ENCODE data around the gene PTBP3.
"Not testable (repeated sequence)": the region's sequence is repeated elsewhere in the genome, so short reads cannot be mapped to it uniquely, and the experiment has no call there.

Gene PTBP3

DNA sequence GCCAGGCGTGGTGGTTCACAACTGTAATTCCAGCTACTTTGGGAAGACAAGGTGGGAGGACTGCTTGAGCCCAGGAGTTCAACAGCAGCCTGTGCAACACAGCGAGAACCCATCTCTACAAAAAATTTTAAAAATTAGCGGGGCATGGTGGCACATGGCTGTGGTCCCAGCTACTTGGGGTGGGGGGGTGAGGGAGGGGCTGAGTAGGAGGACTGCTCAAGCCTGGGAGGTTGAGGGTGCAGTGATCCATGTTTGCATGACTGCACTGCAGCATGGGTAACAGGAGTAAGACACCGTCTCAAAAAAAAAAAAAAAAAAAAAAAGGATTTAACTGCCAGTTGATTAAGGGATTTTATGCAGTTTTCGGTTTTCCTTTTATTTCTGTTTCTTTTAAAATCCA, 65.0 kb downstream of the PTBP3 start:
- DNase-seq = no peak

DNA sequence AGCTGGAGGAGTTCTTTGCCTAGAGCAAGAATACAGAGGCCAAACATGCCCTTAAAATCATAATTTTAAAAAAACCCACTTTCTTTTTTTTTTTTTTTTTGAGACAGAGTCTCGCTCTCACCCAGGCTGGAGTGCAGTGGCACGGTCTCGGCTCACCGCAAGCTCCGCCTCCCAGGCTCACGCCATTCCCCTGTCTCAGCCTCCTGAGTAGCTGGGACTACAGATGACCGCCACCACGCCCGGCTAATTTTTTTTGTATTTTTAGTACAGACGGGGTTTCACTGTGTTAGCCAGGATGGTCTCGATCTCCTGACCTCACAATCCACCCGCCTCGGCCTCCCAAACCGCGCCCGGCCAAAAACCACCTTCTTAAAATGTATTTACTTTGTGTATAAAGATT, 66.3 kb downstream of the PTBP3 start:
- not testable (repeated sequence) for DNase-seq

DNA sequence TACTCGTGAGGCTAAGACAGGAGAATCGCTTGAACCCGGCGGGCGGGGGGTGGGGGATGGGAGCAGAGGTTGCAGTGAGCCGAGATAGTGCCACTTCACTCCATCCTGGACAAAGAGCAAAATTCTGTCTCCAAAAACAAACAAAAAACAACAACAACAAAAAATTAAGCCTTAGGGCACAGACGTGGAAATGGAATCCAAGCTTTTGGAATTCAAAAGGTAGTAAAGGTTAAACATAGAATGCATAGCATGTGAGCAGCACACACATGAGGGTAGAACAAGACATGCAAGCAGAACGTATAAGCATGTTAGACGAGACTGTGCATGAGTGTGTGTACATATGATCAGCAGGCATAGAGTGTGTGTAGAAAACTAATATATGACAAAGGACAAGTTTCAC, 68.0 kb downstream of the PTBP3 start:
- DNase-seq = no peak

DNA sequence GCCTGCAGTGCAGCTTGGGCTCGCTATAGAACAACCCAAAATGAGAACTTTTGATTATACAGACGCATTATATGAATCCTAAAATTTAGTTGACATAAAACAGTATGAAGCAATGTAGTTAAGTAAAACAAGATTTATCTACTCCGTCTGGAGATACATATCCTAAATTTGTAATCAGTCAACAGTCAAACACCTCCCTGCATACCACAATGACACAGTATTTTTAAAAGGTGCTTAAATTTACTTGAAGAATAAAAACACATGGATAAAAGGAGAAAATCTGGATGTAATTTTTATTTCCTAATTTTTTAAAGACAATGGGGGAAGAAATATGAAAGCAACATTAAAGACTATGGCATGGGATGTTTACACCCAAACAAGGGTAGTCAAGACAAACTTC, 70.8 kb downstream of the PTBP3 start:
- DNase-seq = no peak

DNA sequence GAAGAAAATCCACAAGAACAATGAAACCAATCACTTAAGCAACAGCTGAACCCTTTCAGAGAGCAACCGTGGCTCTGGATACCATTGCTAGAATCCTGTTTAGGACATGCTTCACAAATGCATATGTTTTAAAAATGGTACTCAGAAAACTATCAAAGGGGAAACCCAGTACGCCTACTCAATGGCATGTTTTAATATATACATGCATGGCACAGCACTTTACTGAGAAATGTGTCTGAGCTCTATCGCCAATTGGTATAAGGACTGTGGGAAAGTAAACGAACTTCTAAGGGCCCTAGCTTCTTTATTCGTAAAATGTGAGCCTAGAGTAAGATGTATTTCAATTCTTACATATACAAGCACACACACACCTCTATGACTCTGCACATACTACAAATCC, 72.3 kb downstream of the PTBP3 start:
- no peak for DNase-seq

DNA sequence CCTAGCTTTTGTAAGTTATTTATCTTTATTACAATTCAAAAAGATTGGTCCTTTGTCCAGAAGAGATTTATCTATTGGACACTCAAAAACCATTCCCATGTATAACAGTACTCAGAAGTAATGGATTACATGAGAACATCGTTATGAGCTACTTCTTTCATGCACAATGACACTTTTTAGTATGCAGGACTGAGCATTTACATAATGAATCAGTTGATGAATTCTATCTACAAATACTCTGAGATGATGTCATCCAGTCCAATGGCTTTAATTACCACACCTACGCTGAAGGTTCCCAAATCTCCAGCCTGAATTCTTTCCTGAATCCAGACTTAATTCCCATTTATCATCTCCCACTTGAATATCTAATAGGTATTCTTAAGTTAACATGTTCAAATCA, 75.3 kb downstream of the PTBP3 start:
- DNase-seq = no peak

DNA sequence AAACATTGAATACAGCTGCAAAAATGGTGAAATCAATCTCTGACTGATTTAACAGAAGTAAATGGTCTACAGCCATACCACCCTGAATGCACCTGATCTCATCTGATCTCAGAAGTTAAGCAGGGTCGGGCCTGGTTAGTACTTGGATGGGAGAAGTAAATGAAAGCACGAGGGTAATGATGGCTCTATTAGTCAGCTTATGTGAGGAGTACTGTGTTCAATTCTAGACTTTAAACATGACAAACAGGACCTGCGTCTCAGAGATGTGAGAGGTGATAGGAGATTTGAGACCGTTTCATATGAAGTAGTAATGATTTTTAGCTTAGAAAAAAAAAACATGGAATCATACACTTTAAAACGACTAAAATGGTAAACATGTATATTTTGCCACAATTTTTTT, 81.2 kb downstream of the PTBP3 start:
- DNase-seq = no peak

DNA sequence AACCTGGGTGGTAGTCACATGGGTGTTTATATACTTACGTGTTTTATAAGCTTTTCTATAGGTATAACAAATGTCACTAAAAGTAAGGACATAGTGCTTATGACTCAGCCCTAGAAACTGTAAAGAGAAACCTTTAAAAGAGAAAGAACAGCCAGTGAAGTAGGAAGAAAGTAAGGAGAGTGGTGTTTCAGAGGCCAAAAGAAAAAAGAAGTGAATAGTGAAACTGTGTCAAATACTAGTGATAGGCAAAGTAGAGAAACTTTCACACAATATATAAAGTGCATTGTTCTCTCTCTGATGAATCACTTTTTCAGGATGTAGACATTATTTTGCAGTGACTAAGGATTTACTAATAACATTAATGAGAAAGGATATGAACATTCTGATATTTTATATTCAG, 84.1 kb downstream of the PTBP3 start:
- no peak for DNase-seq

DNA sequence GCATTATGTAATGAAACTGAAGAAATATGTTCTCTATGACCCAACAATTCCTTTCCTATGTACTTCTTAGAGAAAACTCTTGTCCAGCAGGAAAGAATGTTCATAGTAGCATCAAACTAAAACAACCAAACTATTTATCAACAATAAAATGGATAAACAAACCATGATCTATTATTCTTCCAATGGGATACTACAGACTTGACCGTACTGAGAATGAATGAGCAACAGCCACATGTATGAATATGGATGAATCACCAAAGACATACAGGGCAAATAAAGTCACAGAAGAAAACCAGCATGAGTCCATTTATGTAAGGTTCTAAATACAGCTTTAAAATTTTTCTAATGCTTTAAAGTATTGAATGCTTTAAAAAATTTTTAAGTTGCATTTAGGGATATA, 84.7 kb downstream of the PTBP3 start:
- no peak for DNase-seq

DNA sequence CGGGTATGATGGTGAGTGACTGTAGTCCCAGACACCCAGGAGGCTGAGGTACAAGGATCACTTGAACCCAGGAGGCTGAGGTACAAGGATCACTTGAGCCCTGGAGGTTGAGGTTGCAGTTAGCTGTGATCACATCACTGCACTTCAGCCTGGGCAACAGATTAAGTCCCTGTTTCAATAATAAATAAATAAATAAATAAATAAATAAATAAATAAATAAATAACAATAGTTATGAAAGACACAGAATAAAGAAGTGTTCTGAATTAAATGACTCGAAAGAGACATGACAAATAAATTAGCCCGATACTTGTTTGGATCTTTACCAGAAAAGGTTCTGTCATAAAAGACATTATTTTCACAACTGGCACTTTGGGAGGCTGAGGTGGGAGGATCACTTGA, 86.3 kb downstream of the PTBP3 start:
- no peak for DNase-seq

DNA sequence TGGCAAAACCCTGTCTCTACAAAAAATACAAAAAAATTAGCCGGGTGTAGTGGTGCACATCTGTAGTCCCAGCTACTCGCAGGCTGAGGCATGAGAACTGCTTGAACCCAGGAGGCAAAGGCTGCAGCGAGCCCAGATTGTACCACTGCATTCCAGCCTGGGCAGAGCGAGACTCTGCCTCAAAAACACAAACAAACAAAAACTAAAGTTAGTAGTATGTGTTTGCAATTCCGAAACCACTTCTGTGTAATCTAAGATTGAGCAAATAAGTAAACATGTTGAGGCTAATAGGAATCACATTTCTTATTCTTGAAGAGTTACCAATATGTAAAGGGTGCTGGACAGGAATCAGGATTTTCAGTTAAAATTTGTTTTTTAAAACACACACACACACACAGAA, 88.3 kb downstream of the PTBP3 start:
- no peak for DNase-seq

DNA sequence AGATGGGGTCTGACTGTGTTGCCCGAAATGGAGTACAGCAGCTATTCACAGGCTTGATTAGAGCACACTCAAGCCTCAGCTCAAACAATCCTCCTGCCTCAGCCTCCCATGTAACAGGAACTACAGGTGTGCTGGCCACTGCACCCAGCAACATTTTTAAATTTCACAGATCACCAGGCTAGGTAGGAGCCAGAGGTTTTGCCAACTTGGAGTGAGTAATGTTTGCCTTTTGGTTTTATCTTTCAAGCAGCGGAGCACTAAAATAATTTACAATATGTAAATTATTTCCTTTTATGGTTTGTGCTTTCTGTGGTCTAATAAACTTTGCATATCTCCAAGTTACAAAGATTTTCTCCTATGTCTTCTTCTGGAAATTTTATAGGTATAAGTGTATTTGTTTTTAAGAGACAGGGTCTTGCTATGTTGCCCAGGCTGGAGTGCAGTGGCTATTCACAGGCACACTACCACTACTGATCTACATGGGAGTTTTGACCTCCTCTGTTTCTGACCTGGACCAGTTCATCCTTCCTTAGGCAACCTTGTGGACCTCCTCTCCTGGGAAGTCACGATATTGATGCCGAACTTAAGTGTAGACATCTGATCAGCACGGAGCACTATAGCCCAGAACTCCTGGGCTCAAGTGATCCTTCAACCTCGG, 91.1 kb downstream of the PTBP3 start:
- no peak for DNase-seq

DNA sequence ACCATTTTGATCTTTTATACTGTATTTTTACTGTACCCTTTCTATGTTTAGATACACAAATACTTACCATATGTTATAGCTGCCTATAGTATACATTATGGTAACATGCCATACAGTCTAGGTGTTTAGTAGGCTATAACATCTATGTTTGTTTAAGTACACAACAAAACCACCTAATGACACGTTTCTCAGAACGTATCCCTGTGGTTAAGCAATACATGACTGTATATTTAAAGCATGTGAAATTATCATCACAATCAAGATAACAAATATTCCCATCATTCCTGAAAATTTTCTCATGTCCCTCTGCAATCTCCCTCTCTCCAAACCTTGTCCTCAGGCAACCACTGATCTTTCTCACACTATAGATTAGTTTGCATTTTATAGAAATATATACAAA, 91.9 kb downstream of the PTBP3 start:
- no peak for DNase-seq

DNA sequence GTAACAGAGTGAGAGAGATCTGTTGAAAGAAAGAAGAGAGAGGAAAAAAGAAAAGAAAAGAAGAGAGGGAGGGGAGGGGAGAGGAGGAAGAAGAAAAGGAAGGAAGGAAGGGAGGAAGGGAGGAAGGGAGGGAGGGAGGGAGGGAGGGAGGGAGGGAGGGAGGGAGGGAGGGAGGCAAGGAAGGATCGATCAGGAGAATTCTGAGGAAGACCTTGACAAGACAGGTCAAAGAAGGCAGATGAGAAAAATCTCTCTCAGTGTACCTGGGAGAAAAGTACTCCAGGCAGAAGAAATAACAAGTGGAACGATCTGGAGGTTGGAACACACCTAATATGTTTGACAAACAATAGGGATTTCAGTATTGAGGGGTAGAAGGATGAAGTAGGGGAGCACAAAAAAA, 93.7 kb downstream of the PTBP3 start:
- DNase-seq = no peak

DNA sequence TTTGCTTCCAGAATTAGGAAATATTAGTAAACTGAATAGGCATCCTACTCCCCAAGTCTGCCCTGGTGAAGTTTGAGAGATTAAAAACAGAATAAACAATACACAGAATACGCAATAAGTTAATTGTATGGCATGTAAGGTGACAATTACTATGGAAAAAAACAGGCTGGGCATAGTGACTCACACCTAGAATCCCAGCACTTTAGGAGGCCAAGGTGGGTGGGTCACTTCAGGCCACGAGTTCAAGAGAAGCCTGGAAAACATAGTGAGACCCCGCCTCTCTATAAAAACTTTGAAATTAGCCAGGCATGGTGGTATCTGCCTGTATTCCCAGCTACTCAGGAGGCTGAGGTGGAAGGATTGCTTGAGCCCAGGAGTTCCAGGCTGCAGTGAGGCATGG, 94.1 kb downstream of the PTBP3 start:
- no peak for DNase-seq

DNA sequence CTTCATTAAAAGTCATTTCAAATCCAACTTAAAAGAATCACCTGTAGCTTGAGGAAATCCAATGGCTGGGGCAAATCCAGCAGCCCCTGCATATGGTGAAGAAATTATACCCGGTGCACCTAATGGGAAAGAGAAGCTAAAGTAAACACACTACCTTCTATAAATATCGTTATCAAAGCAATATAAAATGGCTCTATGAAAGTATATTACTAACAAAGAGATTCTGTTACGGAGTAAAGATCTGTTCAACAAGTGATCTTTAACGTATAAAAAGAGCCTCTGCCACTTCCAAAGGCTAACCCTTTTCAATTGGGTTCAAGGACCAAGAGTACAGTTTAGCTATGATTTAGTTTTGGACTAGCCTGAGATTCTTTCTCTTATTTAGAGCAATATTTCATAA, 98.6 kb downstream of the PTBP3 start:
- no peak for DNase-seq

DNA sequence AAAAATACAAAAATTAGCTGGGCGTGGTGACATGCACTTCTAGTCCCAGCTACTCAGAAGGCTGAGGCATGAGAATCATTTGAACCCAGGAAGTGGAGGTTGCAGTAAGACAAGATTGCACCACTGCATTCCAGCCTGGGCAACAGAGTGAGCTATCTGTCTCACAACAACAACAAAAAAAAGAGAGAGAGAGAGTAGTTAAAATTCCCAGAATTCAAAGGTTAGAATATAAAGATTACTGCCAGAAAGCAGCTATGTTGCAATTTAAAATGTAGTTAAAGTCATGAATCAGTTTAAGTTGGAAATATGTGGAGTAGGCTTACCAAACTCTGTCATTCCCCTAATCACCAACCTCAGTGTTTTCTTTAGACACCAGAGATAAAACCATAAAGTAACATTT, 99.7 kb downstream of the PTBP3 start:
- no peak for DNase-seq

DNA sequence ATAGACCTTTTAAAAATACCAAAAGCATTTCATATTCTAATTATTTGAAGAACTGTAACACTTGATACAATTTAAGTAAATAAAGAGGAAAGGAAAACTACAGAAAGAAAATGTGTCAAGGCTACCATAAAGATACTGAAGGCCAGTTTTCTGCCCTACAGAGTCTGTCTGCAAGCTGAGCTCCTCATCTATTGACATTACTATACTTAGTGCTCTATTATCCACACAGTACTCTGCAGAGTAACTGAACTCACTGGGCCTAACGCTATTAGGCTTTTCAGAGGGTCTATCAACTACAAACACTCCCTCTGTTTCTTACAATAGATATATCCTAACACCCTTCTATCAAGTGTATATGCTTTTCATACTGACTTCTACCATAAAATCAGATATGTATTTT, 101.2 kb downstream of the PTBP3 start:
- DNase-seq = no peak

DNA sequence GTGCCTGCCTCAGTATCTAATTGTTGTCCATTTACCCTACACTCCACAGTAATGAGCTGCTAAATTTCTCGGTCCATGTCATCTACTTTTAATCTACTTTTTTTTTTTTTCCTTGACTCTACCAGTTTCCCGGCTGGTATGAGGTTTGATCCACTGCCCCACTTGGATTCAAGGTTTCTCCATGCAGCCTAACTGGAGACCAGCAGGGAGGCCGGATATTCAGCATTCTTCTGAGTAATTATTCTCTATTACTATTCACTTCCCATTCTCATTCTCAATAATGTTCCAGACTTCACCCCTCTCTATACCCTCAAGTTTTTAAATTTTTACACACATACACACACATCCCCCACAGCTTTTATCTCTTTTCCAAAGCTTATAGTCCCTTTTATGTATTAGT, 107.3 kb downstream of the PTBP3 start:
- no peak for DNase-seq

DNA sequence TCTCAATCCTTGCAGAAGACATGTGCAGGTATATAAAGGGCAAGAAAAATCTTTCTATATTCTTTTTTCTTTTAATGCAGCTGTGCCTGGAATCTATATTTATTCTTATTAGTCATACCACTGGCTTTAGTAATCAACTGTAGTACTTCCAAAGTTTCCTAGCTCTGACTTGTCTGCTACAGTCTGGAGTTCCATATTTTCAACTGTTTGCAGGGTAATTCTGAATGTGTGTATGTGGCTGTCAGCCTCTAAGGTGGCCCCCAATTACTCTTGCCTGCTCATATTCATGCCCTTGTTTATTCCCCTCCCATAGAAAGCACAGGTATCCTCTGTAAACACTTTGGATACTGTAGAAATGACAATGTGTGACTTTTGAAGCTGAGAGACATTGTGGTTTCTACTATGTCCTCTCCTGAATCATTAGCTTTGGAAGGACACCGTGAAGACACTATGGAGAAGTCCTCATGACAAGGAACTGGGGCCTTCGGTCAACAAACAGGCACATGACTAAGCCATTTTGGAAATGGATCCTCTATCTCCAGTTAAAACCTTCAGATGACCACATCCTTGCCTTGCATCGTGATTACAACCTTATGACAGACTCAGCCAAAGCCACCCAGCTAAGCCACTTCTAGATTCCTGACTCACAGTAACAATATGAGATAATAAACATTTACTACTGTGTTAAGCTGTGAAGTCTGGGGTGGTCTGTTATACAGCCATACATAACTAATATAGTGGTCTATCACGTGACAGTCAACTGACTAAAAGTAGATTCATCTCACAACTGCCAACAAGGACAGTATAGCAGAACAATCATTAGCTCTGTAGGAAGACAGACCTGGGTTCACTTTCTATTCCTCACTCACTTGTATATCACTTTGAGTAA, 108.8 kb downstream of the PTBP3 start:
- DNase-seq = no peak

DNA sequence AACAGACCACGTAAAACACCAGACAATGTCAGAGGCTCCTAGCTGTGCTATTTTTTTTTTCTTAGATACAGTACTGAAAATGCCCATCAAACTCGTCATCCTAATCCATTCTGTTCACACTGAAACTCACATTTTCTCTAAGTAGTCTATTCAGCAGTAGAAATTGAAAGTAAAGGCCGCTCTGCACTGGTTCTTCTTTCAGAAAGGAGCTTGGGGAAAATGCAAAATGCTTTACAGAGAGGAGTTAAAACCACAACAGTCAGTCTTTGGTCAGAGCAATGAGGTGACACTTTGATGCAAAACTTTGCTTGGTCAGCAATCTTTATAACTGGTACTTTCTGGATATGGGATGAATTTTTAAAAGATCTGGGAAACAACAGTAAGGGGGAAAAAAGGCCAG, 114.5 kb downstream of the PTBP3 start:
- DNase-seq = no peak

DNA sequence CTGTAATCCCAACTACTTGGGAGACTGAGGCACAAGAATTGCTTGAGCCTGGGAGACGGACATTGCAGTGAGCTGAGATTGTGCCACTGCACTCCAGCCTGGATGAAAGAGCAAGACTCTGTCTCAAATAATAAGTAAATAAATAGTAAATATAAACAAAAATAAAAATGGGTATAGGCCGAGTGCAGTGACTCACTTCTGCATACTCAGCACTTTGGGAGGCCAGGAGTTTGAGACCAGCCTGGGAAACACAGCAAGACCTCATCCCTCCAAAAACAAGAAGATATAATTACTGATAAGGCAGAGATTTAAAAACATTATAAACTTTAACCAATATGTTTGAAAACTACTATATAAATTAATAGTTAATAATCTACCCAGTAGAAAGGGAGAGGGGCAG, 120.5 kb downstream of the PTBP3 start:
- DNase-seq = no peak

DNA sequence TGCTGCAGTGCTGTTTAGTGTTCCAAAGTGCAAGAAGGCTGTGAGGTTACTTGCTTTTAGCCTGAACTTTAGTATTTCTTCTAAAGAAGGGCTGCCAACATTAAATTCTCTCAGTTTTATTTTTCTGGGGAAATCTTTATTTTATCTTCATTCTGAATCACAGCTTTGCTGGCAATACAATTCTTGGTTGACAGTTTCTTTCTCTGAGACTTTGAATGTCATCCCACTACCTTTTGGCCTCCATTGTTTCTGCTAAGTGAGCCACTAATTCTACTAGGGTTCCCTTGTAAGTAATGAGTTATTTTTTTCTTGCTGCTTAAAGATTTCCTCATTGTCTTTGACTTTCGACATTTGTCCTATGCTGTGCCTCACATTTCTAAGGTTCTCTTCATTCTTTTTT, 126.0 kb downstream of the PTBP3 start:
- DNase-seq = no peak

DNA sequence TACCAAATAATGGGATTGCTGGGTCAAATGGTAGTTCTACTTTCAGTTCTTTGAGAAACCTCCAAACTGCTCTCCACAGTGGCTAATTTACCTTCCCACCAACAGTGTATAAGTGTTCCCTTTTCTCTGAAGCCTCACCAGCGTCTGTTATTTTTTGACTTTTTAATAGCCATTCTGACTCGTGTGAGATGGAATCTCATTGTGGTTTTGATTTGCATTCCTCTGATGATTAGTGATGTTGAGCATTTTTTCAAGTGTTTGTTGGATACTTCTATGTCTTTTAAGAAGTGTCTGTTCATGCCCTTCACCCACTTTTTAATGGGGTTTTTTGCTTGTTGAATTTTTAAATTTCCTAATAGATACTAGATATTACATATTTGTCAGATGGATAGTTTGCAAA, 129.9 kb downstream of the PTBP3 start:
- DNase-seq = no peak

DNA sequence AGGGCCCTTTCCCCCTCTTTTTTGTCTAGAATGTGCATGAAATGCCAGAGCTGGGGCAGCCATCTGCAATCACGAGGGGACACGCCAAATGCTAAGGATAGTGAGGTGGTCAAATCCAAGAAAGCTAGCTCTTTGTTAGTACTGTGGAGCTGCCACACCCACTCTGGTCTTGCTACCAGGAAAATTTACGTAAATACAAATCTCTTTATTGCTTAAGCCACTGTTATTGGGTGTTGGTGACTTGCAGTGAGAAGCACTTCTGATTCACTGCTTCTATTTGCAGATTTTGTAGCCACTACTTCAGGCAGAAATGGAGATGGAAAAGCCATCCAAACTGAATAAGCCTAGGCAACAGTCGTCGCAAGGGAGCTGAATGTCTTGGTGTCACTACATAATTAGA, 132.7 kb downstream of the PTBP3 start:
- no peak for DNase-seq
